HCT116 (cell line): ENCODE data around the gene CNNM3.

Source experiments
- EGR1 ChIP-seq: IDR thresholded peaks from 2 replicates; pipeline ENCODE4 v1.6.1; 2012; ENCODE audit warnings: low read depth
- ELF1 ChIP-seq: IDR thresholded peaks from 2 replicates; pipeline ENCODE4 v1.6.1; 2012; ENCODE audit warnings: low read depth, borderline replicate concordance
- EZH2 ChIP-seq: fragments of 200-600 bp; sonication (generic); IDR thresholded peaks from 2 replicates; pipeline ENCODE4 v1.6.1; 2017; ENCODE audit warnings: antibody characterized with exemption, mixed run types
- JUND ChIP-seq: IDR thresholded peaks from 2 replicates; pipeline ENCODE4 v1.6.1; 2012
- MAX ChIP-seq: IDR thresholded peaks from 2 replicates; pipeline ENCODE4 v1.6.1; 2012
- POLR2AphosphoS5 ChIP-seq: IDR thresholded peaks from 2 replicates; pipeline ENCODE4 v1.6.1; 2011; ENCODE audit warnings: mild to moderate bottlenecking, low read depth, low read length, moderate library complexity
- RAD21 ChIP-seq: IDR thresholded peaks from 2 replicates; pipeline ENCODE4 v1.6.1; 2012; ENCODE audit warnings: low read depth, mild to moderate bottlenecking
- SP1 ChIP-seq: IDR thresholded peaks from 2 replicates; pipeline ENCODE4 v1.6.1; 2012; ENCODE audit warnings: low read depth
- SRF ChIP-seq: IDR thresholded peaks from 2 replicates; pipeline ENCODE4 v1.6.1; 2012; ENCODE audit warnings: low read depth
- ZFX ChIP-seq: fragments of 450-650 bp; IDR thresholded peaks from 2 replicates; pipeline ENCODE4 v1.6.1; 2017
- ZNF274 ChIP-seq: fragments of 200-500 bp; sonication (Bioruptor generic); IDR thresholded peaks from 2 replicates; pipeline ENCODE4 v1.6.1; 2014; ENCODE audit warnings: mild to moderate bottlenecking, low read depth, low read length, inconsistent platforms
- TF ChIP-seq, protein P1 (sequence below), 3 experiments: fragments of 200-600 bp in 1 of 3; sonication (generic) in 1 of 3; IDR thresholded peaks in 2 of 3; conservative IDR thresholded peaks in 1 of 3; 2 replicates each; pipeline ENCODE4 v1.5.1; 2012 to 2017; ENCODE audit warnings: low read depth in 2 of 3, low read length in 2 of 3, antibody characterized with exemption in 1 of 3, borderline replicate concordance in 1 of 3, control low read depth in 1 of 3, mild to moderate bottlenecking in 1 of 3, mixed read lengths in 1 of 3, mixed run types in 1 of 3, moderate library complexity in 1 of 3; ENCODE audit not compliant: insufficient read depth in 1 of 3

- TF ChIP-seq MAX (no peak), SP1 (no peak), POLR2AphosphoS5 (no peak), EGR1 (no peak), EZH2 (no peak), ELF1 (no peak), JUND (no peak), ZNF274 (no peak), RAD21 (no peak), ZFX (no peak), SRF (no peak)
- TF ChIP-seq, protein P1, sequence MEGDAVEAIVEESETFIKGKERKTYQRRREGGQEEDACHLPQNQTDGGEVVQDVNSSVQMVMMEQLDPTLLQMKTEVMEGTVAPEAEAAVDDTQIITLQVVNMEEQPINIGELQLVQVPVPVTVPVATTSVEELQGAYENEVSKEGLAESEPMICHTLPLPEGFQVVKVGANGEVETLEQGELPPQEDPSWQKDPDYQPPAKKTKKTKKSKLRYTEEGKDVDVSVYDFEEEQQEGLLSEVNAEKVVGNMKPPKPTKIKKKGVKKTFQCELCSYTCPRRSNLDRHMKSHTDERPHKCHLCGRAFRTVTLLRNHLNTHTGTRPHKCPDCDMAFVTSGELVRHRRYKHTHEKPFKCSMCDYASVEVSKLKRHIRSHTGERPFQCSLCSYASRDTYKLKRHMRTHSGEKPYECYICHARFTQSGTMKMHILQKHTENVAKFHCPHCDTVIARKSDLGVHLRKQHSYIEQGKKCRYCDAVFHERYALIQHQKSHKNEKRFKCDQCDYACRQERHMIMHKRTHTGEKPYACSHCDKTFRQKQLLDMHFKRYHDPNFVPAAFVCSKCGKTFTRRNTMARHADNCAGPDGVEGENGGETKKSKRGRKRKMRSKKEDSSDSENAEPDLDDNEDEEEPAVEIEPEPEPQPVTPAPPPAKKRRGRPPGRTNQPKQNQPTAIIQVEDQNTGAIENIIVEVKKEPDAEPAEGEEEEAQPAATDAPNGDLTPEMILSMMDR (IDR thresholded peaks at IDR 0.05 in 2 of 3, conservative IDR thresholded peaks at IDR 0.05 in 1 of 3; ENCODE audit: borderline replicate concordance in 1 of 3, insufficient read depth in 1 of 3, low read depth in 2 of 3, low read length in 2 of 3), result no peak
These were observed 21.0 kb upstream of the CNNM3 start for GRCh38 chr2:96795076-96795475.
